Right lobe of liver (tissue), 6 donors: ENCODE data around the gene TMEM79. TPM values are rescaled to one million over a fixed set of nuclear protein-coding genes. Genes with fewer than 3 reads are reported as not detected.

Source experiments
- ATAC-seq, 4 donors: fragments of 200-7000 bp; cut with Tn5 transposase; one replicate each; pipeline ENCODE4 v1.9.1; 2020; ENCODE audit warnings: mild to moderate bottlenecking in 4 of 4, moderate library complexity in 4 of 4
- DNase-seq, 3 donors: peaks; one replicate each; pipeline ENCODE4 v3.0.0-alpha.2; 2020
- H3K27ac ChIP-seq, 3 donors: fragments of 200-600 bp; one replicate each; pipeline ENCODE4 v1.8.0; 2022
- H3K27me3 ChIP-seq, 2 donors: fragments of 200-600 bp; one replicate each; pipeline ENCODE4 v1.8.0; 2022
- H3K36me3 ChIP-seq, 4 donors: fragments of 200-600 bp; sonication (generic) in 1 of 4; one replicate each; pipeline versions ENCODE4 v1.5.1 to v1.8.0; 2017 to 2022; ENCODE audit warnings: control low read depth in 1 of 4
- H3K4me1 ChIP-seq, 4 donors: fragments of 200-600 bp; sonication (generic) in 1 of 4; one replicate each; pipeline versions ENCODE4 v1.5.1 to v1.8.0; 2017 to 2022; ENCODE audit warnings: control low read depth in 1 of 4
- H3K4me3 ChIP-seq, 3 donors: fragments of 200-600 bp; one replicate each; pipeline ENCODE4 v1.8.0; 2022
- H3K9me3 ChIP-seq, 4 donors: fragments of 200-600 bp; sonication (generic) in 1 of 4; one replicate each; pipeline versions ENCODE4 v1.5.1 to v1.8.0; 2017 to 2022; ENCODE audit warnings: control low read depth in 1 of 4
- POLR2A ChIP-seq: fragments of 450-650 bp; IDR thresholded peaks from one replicate; pipeline ENCODE4 v1.6.1; 2017; ENCODE audit warnings: antibody characterized with exemption, mild to moderate bottlenecking
- WGBS: methylation state at CpG from one replicate; pipeline ENCODE4 v1.1.6; 2018; ENCODE audit warnings: low coverage, low lambda C conversion rate; ENCODE audit not compliant: insufficient coverage; ENCODE audit errors: missing lambda C conversion rate; 5-methylcytosine and 5-hydroxymethylcytosine counted together
- intact Hi-C, 2 donors: fragments of 100-400 bp; cut with DNase I; formaldehyde crosslinking; loops; one replicate each; pipeline versions ENCODE4 v1.11.2 to v1.14.1; 2022
- total RNA-seq, 6 experiments: library from RNA; depleted of rRNA in 2 of 6; stranded (reverse); fragments of >200 nt in 2 of 6; fragmentation: NEBNext Ultra II Directional in 3 of 6; extraction: Animal tissue kit (Norgen Biotek cat#: 25700) in 3 of 6; gene quantifications; one replicate each; pipeline versions ENCODE4 v1.1.0 to v1.2.4, GENCODE V29; 2016 to 2023
- TF ChIP-seq, protein P1 (sequence below), 4 donors: fragments of 200-600 bp in 3 of 4; fragments of 450-650 bp in 1 of 4; IDR thresholded peaks; one replicate each; pipeline versions ENCODE4 v1.5.1 to v1.8.0; 2016 to 2022; ENCODE audit warnings: antibody characterized with exemption in 4 of 4, mild to moderate bottlenecking in 2 of 4
- donor health status: DM: no; HTN: yes; CAD: no.
- donor health status: DM: no; HTN: no; CAD: no.
- donor health status: DM: no; HTN: no; CAD: no.
- donor health status: DM: no; HTN: yes; CAD: no.
- donor health status: DM: no; HTN: yes; CAD: no.

TMEM79 gene
- total RNA-seq, 6 experiments from 2014 or later = 0.55 to 2.1 (median 1.5) TPM

DNA sequence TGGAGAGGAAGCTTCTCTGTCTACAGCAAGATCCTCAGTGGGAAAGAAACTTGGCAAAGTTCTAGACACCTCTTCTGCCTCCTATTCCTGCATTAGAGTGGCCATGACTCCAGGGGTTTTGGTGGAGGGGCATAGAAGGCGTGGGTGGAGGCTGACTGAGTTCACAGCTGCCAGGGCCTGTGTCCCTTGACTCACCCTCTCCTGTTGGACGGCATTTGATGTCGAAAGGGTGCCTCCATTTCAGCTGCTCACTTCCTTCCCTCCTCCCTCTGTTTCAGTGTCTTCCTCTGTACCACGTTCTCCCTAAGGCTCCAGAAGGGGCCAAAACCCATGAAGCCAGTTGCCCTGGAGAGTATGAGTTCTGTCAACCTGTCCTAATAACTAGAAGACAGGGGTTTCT lies 632 bp downstream of the TMEM79 start:
- Histone ChIP-seq H3K9me3 (no peaks in the 10 kb centered on the region), H3K36me3 (peaks cover 0 to 4% (median under 1%) of the 10 kb centered on the region in 4 donors), H3K4me3 (no peak overlapping the region), H3K27me3 (no peaks in the 10 kb centered on the region), H3K4me1 (peaks cover 0 to 21% (median 7%) of the 10 kb centered on the region in 4 donors), H3K27ac (no peak overlapping the region)
- WGBS = 57% methylated on average over 4 of the region's 4 CpGs
- intact Hi-C loops = no loop called here
- no peak for ATAC-seq
- no peak for DNase-seq
- TF ChIP-seq POLR2A = no peak
- TF ChIP-seq, protein P1, sequence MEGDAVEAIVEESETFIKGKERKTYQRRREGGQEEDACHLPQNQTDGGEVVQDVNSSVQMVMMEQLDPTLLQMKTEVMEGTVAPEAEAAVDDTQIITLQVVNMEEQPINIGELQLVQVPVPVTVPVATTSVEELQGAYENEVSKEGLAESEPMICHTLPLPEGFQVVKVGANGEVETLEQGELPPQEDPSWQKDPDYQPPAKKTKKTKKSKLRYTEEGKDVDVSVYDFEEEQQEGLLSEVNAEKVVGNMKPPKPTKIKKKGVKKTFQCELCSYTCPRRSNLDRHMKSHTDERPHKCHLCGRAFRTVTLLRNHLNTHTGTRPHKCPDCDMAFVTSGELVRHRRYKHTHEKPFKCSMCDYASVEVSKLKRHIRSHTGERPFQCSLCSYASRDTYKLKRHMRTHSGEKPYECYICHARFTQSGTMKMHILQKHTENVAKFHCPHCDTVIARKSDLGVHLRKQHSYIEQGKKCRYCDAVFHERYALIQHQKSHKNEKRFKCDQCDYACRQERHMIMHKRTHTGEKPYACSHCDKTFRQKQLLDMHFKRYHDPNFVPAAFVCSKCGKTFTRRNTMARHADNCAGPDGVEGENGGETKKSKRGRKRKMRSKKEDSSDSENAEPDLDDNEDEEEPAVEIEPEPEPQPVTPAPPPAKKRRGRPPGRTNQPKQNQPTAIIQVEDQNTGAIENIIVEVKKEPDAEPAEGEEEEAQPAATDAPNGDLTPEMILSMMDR (IDR thresholded peaks at IDR 0.05) = no peak

DNA sequence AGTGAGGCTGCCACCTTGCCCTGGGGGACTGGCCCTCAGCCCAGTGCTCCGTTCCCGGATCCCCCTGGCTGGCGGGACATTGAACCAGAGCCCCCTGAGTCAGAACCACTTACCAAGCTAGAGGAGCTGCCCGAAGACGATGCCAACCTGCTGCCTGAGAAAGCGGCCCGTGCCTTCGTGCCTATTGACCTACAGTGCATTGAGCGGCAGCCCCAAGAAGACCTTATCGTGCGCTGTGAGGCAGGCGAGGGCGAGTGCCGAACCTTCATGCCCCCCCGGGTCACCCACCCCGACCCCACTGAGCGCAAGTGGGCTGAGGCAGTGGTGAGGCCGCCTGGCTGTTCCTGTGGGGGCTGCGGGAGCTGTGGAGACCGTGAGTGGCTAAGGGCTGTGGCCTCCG lies 1.3 kb downstream of the TMEM79 start:
- H3K36me3 ChIP-seq = peaks cover 0 to 4% (median 0%) of the 10 kb centered on the region in 4 donors
- TF ChIP-seq, protein P1 (IDR thresholded peaks at IDR 0.05) = no peak
- no peak for TF ChIP-seq POLR2A
- H3K4me1 ChIP-seq = peaks cover 0 to 21% (median 7%) of the 10 kb centered on the region in 4 donors
- DNase-seq (no peak), ATAC-seq (no peak)
- no peaks in the 10 kb centered on the region for H3K9me3 ChIP-seq
- intact Hi-C loops = no loop called here
- H3K4me3 ChIP-seq = no peak overlapping the region
- H3K27me3 ChIP-seq = no peaks in the 10 kb centered on the region
- WGBS = no CpG with 5 or more reads among the region's 21 CpGs
- H3K27ac ChIP-seq = no peak overlapping the region

DNA sequence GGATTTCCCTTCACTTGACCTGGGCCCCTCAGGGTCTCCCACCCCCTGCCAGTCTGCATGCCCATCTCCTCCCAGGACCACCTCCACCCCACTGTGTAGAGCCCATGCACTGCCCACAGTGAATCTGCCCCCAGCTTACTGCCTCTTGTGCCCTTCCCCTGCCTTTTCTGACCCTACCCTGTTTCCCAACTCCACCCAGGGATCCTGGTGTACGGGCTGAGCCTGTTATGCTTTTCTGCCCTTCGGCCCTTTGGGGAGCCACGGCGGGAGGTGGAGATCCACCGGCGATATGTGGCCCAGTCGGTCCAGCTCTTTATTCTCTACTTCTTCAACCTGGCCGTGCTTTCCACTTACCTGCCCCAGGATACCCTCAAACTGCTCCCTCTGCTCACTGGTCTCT lies 1.9 kb downstream of the TMEM79 start:
- Histone ChIP-seq H3K36me3 (peaks cover 0 to 4% (median 0%) of the 10 kb centered on the region in 4 donors), H3K9me3 (no peaks in the 10 kb centered on the region), H3K4me1 (peaks cover 0 to 19% (median 7%) of the 10 kb centered on the region in 4 donors), H3K27me3 (no peaks in the 10 kb centered on the region), H3K4me3 (no peak overlapping the region), H3K27ac (no peak overlapping the region)
- no peak for ATAC-seq
- TF ChIP-seq POLR2A = no peak
- TF ChIP-seq, protein P1 (IDR thresholded peaks at IDR 0.05) = no peak
- 85% methylated on average over 7 of the region's 8 CpGs for WGBS
- intact Hi-C loops = no loop called here
- DNase-seq = no peak

DNA sequence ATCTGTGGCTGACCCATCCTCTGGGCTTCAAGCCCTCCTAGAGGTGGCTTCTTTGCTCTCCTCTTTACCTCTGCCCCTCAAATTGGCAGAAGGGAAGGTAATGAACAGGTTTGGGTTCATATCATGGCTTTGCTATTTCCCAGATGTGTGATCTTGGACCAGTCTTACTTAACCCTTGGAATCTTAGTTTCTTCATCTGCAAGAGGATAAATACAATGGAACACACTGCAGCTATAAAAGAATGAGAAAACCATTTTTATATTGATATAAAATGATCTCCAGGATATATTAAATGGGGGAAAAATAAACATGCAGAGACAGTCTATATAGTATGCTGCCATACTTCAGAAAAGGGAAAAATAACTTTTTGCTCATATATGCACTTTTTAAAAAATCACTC lies 5.7 kb downstream of the TMEM79 start:
- TF ChIP-seq, protein P1 (IDR thresholded peaks at IDR 0.05) = no peak
- no peak for TF ChIP-seq POLR2A
- Histone ChIP-seq H3K4me1 (peaks cover 0 to 32% (median 7%) of the 10 kb centered on the region in 4 donors), H3K9me3 (no peaks in the 10 kb centered on the region), H3K27me3 (no peaks in the 10 kb centered on the region), H3K4me3 (no peak overlapping the region), H3K27ac (no peak overlapping the region), H3K36me3 (peaks cover 0 to 5% (median 2%) of the 10 kb centered on the region in 4 donors)
- DNase-seq (no peak), ATAC-seq (no peak)
- intact Hi-C loops = no loop called here
